Measurements from ENCODE around the gene ANGPT4. TPM values are rescaled to one million over a fixed set of nuclear protein-coding genes. Genes with fewer than 3 reads are reported as not detected.

The ANGPT4 gene
- total RNA-seq, 2 experiments from 2014 or later, result not detected

DNA sequence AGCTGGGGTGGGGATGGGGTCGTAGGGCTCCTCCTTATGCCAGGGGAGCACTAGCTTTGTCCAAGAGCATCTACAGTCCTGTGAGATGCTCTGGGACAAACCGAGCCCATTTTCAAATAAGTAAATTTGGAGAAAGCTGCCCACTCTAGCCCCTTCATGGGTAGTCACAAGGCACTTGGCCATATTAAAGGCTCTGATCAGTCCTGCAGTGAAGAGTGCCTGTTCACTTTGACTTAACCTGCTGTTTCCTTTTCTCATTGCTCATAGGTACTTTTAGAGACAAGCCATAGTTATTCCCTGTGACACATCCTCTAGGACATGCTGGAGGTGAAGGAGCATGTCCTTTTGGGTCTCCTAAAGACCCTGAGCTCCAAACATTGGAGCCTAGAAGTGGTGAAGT is 44.2 kb downstream of the ANGPT4 start:
- no peaks in the 10 kb centered on the region for H3K36me3 Mint-ChIP-seq
- no peak overlapping the region for H3K4me3 Mint-ChIP-seq
- H3K4me1 Mint-ChIP-seq, result peaks cover 6% of the 10 kb centered on the region
- DNase-seq (no peak), ATAC-seq (no peak)
- CTCF ChIA-PET, result no interaction called here
- no peaks in the 10 kb centered on the region for H3K27me3 Mint-ChIP-seq
- no peak overlapping the region for H3K27ac Mint-ChIP-seq
- no peaks in the 10 kb centered on the region for H3K9me3 Mint-ChIP-seq (ENCODE audit: low read depth)

DNA sequence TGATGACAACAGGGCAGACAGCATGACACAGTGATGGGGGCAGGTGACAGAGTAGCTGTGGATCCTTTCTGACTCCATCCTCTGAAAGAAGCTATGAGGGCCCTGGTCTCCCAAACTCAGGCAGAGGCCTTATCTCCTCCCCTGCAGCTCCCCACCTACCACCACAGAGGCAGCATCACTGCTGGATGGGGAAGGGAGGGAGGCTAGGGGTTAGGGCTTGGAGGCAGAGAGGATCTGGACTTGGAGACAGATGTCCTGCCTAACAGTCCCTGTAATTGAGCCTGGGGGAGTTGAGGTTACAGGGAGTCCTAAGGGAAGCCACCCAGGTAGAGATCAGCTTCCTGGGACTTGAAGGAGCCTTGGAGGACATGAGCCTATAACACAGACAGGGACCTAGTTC is 44.7 kb downstream of the ANGPT4 start:
- CTCF ChIA-PET, result no interaction called here
- H3K4me1 Mint-ChIP-seq, result peaks cover 6% of the 10 kb centered on the region
- H3K27me3 Mint-ChIP-seq, result no peaks in the 10 kb centered on the region
- ATAC-seq, result no peak
- no peak for DNase-seq
- H3K9me3 Mint-ChIP-seq (ENCODE audit: low read depth), result no peaks in the 10 kb centered on the region
- no peak overlapping the region for H3K27ac Mint-ChIP-seq
- no peak overlapping the region for H3K4me3 Mint-ChIP-seq
- no peaks in the 10 kb centered on the region for H3K36me3 Mint-ChIP-seq

DNA sequence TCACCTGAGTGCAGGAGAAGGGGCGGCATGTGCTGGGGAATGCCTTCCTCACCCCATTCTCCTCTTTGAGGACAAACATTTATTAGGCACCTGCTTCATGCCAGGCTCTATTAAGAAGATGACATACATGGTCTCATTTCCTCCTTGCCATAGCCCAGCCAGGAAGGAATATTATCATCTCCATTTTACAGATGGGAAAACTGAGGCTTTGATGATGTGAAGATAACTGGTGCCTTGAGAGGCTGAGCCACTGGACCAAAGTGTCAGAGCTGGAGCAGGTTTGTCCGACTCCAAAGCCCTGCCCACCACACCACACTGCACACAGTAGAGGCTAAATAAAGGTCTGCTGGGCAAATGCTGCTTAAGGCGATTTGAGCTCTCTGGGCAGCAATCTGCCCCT is 45.4 kb downstream of the ANGPT4 start:
- ATAC-seq (no peak), DNase-seq (no peak)
- Mint-ChIP-seq H3K27me3 (no peaks in the 10 kb centered on the region), H3K4me3 (no peak overlapping the region), H3K4me1 (peaks cover 6% of the 10 kb centered on the region), H3K9me3 (ENCODE audit: low read depth) (no peaks in the 10 kb centered on the region), H3K27ac (no peak overlapping the region), H3K36me3 (no peaks in the 10 kb centered on the region)
- CTCF ChIA-PET, result no interaction called here

DNA sequence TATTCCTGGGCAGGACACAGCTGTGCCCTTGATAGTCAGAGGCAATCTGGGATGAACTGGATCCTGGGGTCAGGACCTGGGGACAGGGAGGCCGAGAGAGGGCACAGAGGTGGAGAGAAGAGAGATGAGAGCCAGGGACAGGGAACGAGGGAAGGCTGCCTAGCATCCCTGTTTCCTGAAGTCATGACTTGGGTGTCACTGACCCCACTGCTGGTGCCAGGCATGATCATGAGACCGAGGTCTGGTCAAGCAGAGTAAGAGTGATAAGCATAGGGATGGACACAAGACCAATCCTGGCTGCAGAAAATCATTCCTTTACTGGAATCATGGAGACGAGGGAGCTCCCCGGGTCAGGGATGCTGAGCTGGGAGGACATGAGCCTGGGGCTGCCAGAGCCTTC is 46.5 kb downstream of the ANGPT4 start:
- DNase-seq, result no peak
- Mint-ChIP-seq H3K9me3 (ENCODE audit: low read depth) (no peaks in the 10 kb centered on the region), H3K36me3 (no peaks in the 10 kb centered on the region), H3K27me3 (no peaks in the 10 kb centered on the region), H3K27ac (no peak overlapping the region), H3K4me1 (peaks cover 6% of the 10 kb centered on the region), H3K4me3 (no peak overlapping the region)
- CTCF ChIA-PET, result no interaction called here
- no peak for ATAC-seq

DNA sequence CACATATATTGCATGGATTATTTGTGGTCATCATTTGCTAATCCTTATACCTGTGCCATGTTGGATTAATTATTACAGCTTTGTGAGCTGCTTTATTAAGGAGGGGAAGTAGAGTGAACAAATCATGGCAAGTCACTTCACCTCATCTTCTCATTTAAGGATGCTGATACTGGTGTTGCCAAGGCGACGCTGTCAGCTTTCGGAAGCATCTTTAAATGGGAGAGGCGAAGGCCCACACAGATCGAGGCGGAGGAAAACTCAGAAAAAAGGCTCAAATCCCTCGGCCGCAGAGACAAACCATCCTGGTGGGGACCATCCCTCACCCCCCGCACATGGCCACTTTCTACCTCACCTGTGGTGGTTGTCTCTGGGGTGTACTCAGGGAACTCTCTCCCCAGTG is 47.9 kb downstream of the ANGPT4 start:
- CTCF ChIA-PET, result no interaction called here
- no peak for ATAC-seq
- H3K27me3 Mint-ChIP-seq, result no peaks in the 10 kb centered on the region
- no peaks in the 10 kb centered on the region for H3K9me3 Mint-ChIP-seq (ENCODE audit: low read depth)
- no peak overlapping the region for H3K4me3 Mint-ChIP-seq
- no peak for DNase-seq
- peaks cover 9% of the 10 kb centered on the region for H3K4me1 Mint-ChIP-seq
- H3K36me3 Mint-ChIP-seq, result no peaks in the 10 kb centered on the region
- H3K27ac Mint-ChIP-seq, result no peak overlapping the region

DNA sequence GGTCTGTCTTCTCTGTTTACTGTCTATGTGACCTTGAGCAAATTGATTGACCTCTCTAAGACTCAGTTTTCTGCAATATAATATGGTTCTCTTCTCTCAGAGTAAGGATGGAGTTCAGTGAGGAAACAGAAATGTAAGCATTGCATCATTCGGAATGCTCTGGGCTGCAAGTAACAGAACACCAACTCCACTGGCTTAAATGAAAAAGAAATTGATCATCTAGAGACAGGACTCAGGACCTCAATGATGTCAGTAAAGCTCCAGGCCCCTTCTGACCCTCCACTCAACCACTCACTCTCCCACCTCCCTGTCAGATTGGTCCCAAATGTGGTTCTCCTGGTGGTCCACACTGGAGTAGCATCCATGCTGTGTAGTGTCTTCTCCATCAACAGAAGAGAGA is 50.7 kb downstream of the ANGPT4 start:
- H3K27me3 Mint-ChIP-seq, result no peaks in the 10 kb centered on the region
- H3K9me3 Mint-ChIP-seq (ENCODE audit: low read depth), result no peaks in the 10 kb centered on the region
- H3K27ac Mint-ChIP-seq, result no peak overlapping the region
- H3K4me1 Mint-ChIP-seq, result peaks cover 13% of the 10 kb centered on the region
- DNase-seq (no peak), ATAC-seq (no peak)
- H3K4me3 Mint-ChIP-seq, result no peak overlapping the region
- CTCF ChIA-PET, result no interaction called here
- H3K36me3 Mint-ChIP-seq, result no peaks in the 10 kb centered on the region

DNA sequence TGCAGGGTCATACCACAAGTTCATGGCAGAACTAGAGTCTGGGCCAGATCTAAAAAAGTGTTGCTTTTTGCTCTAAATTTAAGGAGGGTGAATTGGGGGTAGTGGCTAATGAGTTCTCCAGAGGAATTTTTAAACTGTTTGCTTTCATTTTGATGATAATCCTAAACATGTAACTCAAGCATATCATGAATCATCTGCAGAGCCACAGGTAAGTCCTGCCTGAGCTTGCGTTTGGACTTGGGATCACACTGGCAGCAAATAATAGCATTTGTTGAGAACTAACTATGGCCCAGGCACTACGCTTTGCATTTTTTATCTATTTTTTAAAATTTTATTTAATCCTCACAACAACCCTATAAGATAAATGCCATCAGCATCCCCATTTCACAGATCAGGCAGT is 55.2 kb downstream of the ANGPT4 start:
- peaks cover 59% of the 10 kb centered on the region for H3K4me1 Mint-ChIP-seq

DNA sequence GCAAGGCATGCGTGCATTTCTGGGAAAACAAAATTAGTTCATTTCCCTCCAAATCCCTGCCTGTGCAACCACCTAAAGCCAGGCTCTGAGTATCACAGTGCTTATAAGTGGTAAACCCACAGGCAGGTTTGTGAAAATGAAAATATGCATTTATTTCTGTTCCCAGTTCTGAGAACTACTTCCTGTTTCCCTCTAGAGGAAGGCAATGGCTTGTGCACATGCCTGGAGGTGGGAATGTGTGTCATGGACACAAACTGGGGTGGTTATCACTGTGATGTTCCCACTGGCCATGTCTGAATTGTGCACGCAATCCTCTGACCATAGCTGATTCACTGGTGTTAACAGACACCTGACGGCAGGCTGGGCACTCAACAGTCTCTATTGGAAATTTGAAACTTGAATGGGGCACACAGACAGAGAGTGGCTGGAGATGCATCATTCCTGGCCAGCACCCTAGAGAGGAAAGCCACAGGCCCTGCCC is 56.3 kb downstream of the ANGPT4 start:
- Mint-ChIP-seq H3K27ac (peak overlapping the region; percentile 73), H3K9me3 (ENCODE audit: low read depth) (no peaks in the 10 kb centered on the region), H3K27me3 (no peaks in the 10 kb centered on the region), H3K4me3 (no peak overlapping the region), H3K4me1 (peaks cover 69% of the 10 kb centered on the region), H3K36me3 (peaks cover 12% of the 10 kb centered on the region)
- ATAC-seq (peak; percentile 53), DNase-seq (no peak)
- CTCF ChIA-PET, result interaction anchor here (1.0 to 1.1 kb wide), 2 partner anchors 13 to 97 kb away, joined by 4 to 5 read pairs; no protein-coding TSS in a partner anchor

More for the DNA sequence above, 55.2 kb downstream of the ANGPT4 start:
- Mint-ChIP-seq H3K9me3 (ENCODE audit: low read depth) (no peaks in the 10 kb centered on the region), H3K36me3 (peaks cover 12% of the 10 kb centered on the region), H3K4me3 (no peak overlapping the region), H3K27ac (no peak overlapping the region), H3K27me3 (no peaks in the 10 kb centered on the region)
- DNase-seq (no peak), ATAC-seq (no peak)
- CTCF ChIA-PET, result no interaction called here

DNA sequence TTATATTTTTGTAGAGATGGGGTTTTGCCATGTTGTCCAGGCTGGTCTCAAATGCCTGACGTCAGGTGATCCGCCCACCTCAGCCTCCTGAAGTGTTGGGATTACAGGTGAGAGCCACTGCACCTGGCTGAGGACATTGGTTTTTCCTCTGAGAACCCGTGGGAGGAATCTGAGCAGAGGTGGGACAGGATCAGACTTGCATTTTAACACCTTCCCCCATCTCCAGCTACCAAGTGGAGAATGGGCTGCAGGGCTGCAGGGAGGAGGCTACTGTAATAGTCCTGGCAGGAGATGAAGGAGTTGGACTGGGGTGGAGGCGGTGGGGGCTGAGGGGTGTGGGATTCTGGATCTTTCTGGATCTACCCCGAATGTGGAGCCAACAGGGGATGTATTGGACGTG is 58.1 kb downstream of the ANGPT4 start:
- H3K27me3 Mint-ChIP-seq, result no peaks in the 10 kb centered on the region
- no peak overlapping the region for H3K4me3 Mint-ChIP-seq

DNA sequence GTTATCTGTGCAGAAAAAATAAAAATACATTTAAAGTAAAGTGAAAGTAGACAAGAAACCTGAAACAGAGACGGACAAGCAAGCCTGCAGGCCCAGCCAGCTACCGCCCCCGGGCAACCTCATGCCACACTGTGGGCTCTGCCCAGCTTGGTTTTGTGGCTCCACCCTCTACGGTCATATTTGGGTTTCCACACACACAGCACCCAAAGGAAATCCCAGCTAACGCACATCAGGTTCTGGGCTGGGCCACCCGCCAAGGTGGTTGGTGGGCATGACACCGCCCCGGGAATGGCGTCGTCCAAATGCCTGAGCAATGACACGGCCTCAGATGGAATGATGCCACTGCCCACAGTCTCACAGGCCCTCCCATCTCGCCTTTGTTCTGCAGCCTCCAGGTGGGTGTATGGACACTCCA is 59.8 kb downstream of the ANGPT4 start:
- CTCF ChIA-PET, result interaction anchor here (1.7 kb wide), 1 partner anchor 10 kb away, joined by 7 read pairs; no protein-coding TSS in a partner anchor
- Mint-ChIP-seq H3K36me3 (peaks cover 25% of the 10 kb centered on the region), H3K4me3 (no peak overlapping the region), H3K27ac (peak overlapping the region; percentile 13), H3K4me1 (peaks cover 82% of the 10 kb centered on the region), H3K9me3 (ENCODE audit: low read depth) (no peaks in the 10 kb centered on the region), H3K27me3 (no peaks in the 10 kb centered on the region)
- ATAC-seq (peak; percentile 55), DNase-seq (peak; percentile 65)

More for the DNA sequence above, 58.1 kb downstream of the ANGPT4 start:
- Mint-ChIP-seq H3K27ac (peak overlapping the region; percentile 29), H3K4me1 (peaks cover 74% of the 10 kb centered on the region), H3K36me3 (peaks cover 20% of the 10 kb centered on the region), H3K9me3 (ENCODE audit: low read depth) (no peaks in the 10 kb centered on the region)
- DNase-seq (no peak), ATAC-seq (no peak)
- CTCF ChIA-PET, result interaction anchor here (1.5 to 1.7 kb wide), 3 partner anchors 9 to 39 kb away, joined by 3 to 7 read pairs (median 5); no protein-coding TSS in a partner anchor

DNA sequence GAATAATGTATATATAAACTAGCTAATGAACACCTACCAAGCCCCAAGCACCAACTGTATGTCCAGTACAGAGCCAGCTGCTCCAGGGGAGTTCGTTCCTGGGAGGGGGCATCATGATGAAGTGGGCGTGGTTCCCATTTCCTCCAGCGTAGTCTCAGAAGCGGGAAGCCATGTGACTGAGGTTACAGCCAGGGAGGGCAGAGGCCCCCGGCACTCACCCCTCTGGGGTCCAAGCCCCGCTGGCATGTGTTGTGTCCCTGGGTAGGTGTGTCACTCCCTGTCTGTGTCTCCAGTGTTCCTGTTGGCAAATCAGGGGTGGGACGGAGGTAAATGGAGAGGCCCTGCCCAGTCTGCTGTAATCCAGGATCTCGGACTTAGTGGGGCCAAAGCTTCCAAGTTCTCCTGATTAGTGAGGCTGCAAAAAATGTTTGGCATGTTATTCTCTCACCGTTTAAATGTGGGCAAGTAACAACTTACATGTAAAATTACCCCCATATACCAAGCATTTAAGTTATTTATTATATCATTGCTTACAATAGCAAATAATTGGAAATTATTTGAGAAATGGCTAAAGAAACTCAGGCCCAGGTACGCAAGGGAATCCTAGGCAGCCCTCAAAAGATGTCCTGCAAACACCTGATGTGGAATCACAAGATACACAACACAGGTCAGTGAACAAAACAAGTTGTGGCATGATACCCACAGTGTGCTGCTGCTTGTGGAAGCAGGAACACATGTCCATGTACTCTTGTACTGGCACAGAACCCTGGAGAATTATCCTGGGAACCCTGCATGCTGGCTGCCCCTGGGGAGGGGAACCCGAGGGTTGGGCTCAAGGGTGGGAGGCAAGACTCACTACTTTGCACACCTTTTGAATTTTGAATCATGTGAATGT is 60.4 kb downstream of the ANGPT4 start:
- Mint-ChIP-seq H3K27ac (peak overlapping the region; percentile 13), H3K4me1 (peaks cover 85% of the 10 kb centered on the region), H3K27me3 (no peaks in the 10 kb centered on the region), H3K36me3 (peaks cover 28% of the 10 kb centered on the region), H3K4me3 (no peak overlapping the region), H3K9me3 (ENCODE audit: low read depth) (peaks cover 2% of the 10 kb centered on the region)
- DNase-seq (no peak), ATAC-seq (no peak)
- CTCF ChIA-PET, result interaction anchor here (0.6 to 1.7 kb wide), 3 partner anchors 9 to 13 kb away, joined by 3 to 7 read pairs (median 3); no protein-coding TSS in a partner anchor

DNA sequence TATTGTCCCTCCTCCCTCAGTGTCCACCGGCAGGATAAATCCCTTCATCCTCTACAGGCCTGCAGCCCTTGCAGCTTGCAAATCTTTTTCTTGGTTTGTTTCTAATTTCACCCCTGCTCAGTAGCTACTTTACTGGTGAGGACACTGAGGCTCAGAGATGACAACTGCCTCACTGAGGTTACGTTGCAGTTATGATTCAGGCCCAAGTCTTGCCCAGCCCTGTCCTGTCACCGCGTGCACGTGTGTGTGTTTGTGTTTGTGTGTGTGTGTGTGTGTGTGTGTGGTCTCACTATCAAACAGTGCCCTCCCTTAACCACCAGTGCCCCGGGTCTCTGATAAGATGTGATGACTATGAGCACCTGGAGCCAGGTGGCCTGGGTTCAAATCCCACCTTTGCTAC is 61.5 kb downstream of the ANGPT4 start:
- ATAC-seq, result no peak
- Mint-ChIP-seq H3K4me3 (no peak overlapping the region), H3K9me3 (ENCODE audit: low read depth) (peaks cover 4% of the 10 kb centered on the region), H3K27ac (no peak overlapping the region), H3K27me3 (no peaks in the 10 kb centered on the region), H3K4me1 (peaks cover 84% of the 10 kb centered on the region), H3K36me3 (peaks cover 31% of the 10 kb centered on the region)
- no peak for DNase-seq
- CTCF ChIA-PET, result interaction anchor here (0.9 to 1.1 kb wide), 2 partner anchors 10 to 21 kb away, joined by 4 read pairs; partner anchors contain the start of gene FAM110A

DNA sequence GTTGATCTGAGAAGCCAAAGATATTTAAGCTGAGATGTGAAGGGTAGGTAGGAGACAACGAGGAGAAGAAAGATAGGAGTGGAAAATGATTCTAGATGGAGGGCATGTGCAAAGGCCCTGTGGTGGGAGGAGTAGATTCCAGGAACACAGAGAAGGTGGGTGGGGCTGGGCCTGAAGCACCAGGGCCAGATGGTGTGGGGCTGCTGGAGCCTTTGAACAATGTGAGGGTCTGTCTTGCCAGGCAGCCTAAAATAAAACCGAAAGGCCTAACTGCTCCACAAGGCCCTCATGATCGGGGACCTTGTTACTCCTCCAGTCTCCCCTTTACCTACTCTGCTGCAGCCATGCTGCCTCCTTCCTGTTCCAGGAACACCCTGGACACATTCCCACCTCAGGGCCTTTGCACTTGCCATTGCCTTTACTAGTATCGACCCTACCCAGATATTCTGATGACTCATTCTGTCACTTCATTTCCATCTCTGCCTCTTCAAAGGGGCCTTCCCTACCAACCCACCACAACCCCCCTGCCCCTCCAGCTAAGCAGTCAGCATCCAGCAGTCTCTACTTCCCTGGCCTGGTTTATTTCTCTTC is 62.6 kb downstream of the ANGPT4 start:
- ATAC-seq, result no peak
- Mint-ChIP-seq H3K27me3 (no peaks in the 10 kb centered on the region), H3K4me1 (peaks cover 74% of the 10 kb centered on the region), H3K4me3 (no peak overlapping the region), H3K9me3 (ENCODE audit: low read depth) (peaks cover 4% of the 10 kb centered on the region), H3K27ac (peak overlapping the region; percentile 14), H3K36me3 (peaks cover 34% of the 10 kb centered on the region)
- CTCF ChIA-PET, result interaction anchor here (0.9 to 1.6 kb wide), 5 partner anchors 9 to 20 kb away, joined by 3 to 5 read pairs (median 4); partner anchors contain the start of gene FAM110A
- DNase-seq, result no peak

Measured in activated CD8-positive, alpha-beta memory T cell treated with anti-CD3 and anti-CD28 coated beads, Interleukin-2, amount 10 ng/mL, durations not matched to agents 7 days and 5 days (primary cell).